GM21381 (cell line): Measurements from ENCODE around the gene FAM227A.
"Not testable (repeated sequence)": the region's sequence is repeated elsewhere in the genome, so short reads cannot be mapped to it uniquely, and the experiment has no call there.

Experiments used
- ATAC-seq: cut with Tn5 transposase; IDR thresholded peaks from one replicate; pipeline ENCODE4 v1.9.1; 2021; ENCODE audit warnings: mild to moderate bottlenecking, moderate library complexity; ENCODE audit not compliant: unreplicated experiment

The FAM227A gene

GRCh38 chr22:38674888-38675287 lies 18.7 kb upstream of the FAM227A start:
- ATAC-seq: no peak

GRCh38 chr22:38657045-38657909 lies 1.1 kb upstream of the FAM227A start:
- ATAC-seq: peak; percentile 41

- no peak for ATAC-seq
These were observed 505 bp downstream of the FAM227A start for GRCh38 chr22:38655519-38656255.

GRCh38 chr22:38653741-38654140 lies 2.5 kb downstream of the FAM227A start:
- ATAC-seq: no peak

DNA sequence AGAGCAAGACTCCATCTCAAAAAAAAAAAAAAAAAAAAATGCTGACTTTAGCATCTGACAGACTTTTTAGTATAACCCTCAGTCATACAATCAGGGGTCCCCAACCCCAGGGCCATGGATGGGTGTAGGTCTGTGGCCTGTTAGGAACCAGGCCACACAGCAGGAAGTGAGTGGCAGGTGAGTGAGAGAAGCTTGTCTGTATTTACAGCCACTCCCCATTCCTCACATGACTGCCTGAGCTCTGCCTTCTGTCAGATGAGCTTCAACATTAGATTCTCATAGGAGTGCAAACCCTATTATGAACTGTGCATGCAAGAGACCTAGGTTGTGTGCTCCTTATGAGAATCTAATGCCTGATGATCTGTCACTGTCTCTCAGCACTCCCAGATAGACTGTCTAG lies 3.3 kb downstream of the FAM227A start:
- no peak for ATAC-seq

DNA sequence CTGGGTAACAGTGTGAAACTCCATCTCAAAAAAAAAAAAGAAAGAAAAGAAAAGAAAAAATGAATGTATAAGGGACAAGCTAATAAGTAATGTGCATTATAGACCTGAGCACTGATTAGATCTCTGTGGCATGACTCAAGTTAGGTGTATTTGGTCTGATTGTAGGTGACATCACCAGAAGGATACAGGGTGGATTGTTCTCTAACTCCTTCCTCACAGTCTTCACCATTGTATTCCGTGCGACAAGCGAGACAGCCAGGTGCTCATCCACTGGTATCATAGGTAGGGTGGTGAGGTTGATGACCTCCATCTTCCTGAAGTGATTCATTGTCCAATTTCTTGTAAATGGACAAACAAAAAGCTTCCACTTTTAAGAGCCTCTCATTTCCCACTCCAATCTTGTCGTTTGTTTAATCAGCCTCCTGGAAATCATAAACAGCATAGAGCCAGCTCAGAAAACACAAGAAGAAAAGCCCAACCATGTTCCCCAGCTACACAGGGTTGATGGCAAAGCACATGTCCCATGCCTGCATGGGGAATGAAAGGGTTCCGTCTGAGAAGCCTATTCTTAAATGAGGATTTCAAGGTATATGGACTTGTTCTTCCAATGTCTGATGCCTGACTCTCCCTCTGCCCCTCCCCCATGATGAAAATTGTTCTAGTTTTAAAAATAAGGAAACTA lies 6.2 kb downstream of the FAM227A start:
- ATAC-seq: no peak

DNA sequence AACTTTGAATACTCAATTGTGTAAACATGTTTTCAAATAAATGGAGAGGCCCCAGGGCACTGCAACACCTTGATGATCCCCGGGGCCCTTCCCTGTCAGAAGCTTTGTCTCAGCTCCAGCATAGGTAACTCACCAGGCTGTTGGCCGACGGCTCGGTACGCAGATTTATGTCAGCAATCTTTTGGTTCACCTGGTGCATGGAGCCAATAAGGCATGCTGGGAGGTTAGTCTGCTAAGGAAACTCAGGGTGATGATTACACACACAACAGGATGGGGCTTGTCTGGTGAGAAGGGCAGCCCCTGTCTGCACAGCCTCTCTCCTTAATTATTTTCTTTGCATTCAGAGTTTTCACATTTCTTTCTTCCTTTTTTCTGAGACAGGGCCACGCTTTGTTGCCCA lies 10.8 kb downstream of the FAM227A start:
- no peak for ATAC-seq

GRCh38 chr22:38644245-38644644 lies 11.9 kb downstream of the FAM227A start:
- ATAC-seq: not testable (repeated sequence)

GRCh38 chr22:38641476-38642040 lies 14.6 kb downstream of the FAM227A start:
- no peak for ATAC-seq

GRCh38 chr22:38638728-38639127 lies 17.5 kb downstream of the FAM227A start:
- no peak for ATAC-seq

DNA sequence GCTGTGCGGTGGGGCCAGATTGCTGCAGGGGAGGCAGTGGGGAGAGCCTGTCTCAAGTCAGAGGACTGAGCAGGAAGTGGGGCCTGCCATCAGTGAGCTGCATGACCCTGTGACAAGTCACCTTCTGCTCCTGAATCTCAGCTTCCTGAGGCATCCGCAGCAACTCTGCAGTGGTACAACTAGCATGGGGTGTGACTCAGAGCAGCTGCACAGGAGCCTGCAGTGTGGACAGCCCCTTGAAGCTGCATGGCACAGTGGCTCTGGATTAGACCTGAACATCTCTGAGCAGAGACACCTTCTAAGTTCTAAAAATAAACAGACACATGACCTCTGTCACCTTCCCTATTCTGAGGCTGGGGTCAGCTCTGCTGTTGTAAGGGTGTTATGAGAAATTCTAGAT lies 18.0 kb downstream of the FAM227A start:
- ATAC-seq: no peak

- ATAC-seq: no peak
These were observed 23.7 kb downstream of the FAM227A start for GRCh38 chr22:38632528-38632927.

GRCh38 chr22:38631724-38632123 lies 24.5 kb downstream of the FAM227A start:
- ATAC-seq: no peak

DNA sequence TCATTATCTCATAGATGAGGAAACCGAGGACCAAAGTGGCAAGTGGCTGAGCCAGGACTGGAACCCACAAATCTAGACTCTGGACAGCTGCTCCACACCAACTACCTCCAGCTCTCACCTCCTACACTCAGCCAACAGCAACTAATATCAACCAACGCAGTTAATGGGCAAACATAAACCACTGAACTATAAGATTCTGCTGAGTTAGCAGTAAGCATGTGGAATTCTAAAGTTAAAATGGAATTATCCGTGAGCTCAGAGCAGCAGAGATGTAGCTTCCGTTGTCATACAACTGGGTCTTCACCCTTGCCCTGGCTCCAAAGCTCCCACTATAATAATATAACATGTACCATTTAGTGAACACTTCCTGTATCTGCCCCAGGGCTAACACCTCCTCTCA lies 27.1 kb downstream of the FAM227A start:
- no peak for ATAC-seq

- no peak for ATAC-seq
These were observed 27.7 kb downstream of the FAM227A start for GRCh38 chr22:38628444-38628843.

DNA sequence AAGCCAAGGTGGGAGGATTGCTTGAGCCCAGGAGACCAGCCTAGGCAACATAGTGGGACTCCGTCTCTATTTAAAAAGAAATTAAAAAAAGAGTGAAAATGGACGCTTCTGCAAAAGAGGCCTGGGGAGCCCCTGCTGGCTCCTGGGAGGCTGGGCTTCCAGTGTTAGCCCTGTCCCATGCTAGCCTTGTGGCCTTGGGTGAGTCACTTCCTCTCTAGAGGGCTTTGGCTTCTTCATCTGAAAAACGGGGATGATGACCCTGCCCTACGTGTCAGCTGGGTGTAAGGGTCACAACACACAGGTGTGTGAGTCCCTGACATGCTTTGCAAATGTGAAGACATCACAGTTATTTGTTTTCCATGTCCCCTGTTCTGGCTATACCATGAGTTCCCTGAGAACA lies 32.8 kb downstream of the FAM227A start:
- no peak for ATAC-seq

DNA sequence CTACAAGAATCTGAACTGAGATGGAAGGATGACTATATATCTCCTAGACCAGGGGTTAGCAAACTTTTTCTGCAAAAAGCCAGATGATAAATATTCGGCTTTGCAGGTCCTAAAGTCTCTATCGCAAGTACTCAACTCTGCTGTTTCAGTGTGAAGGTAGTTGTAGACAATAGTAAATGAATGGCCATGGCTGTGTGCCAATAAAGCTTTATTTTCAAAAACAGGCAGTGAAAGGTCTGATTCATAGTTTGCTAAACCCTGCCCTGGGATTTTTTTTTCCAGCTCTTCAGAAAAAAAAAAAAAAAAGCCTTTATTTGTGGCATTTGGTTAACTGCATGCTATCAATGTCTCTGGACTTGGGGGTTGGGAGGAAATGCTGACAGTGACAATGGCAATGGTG lies 37.5 kb downstream of the FAM227A start:
- ATAC-seq: no peak

DNA sequence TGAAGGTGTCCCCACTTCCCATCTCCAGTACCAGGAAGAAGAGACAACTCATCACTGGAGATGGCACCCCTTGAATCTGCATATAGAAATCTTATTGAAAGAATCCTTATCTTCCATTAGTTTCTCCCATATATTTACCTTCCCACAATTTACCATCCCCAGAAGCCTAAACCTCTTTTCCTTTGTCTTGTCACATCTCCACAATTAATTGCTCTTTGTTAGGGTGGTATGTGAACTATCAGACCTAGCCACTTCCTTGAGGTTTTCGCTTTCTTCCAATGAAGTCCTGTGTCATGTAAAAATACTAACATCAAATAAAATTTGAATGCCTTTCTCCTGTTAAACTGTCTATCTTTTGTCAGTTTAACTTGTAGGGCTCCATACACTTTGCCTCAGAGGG lies 37.9 kb downstream of the FAM227A start:
- no peak for ATAC-seq

- ATAC-seq: not testable (repeated sequence)
These were observed 41.2 kb downstream of the FAM227A start for GRCh38 chr22:38615064-38615405.

DNA sequence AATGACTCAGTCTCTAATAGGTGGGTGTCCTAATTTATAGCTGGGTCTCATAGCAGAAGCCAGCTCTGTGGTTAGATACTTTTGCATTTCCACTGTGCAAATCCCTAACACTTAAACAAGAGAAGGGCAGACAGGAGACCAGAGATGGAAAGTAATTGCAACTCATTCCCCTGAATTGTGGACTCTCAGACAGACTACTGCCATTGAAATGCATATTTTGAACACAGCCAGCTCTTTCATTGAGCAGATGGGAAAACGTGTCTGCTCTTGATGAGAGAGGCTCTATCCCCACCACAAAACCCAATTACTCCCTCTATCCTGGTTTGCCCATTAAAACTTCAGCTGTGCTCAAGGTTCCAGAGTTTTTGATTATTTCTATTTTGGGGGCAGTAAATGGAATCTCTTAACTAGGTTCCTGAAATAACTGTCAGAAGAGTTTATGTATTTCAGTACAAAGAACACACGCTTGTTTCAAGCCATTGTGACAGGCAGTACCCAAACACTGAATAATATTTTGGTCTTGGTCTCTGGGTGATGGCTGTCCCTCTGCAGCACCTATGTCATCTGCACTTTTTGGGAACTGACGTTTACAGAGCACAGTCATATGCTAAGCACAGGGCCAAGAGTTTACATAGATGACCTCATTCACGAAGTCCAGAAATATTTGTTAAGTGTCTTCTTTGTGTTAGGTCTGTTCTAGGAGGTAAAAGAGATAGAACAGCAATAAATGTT lies 41.7 kb downstream of the FAM227A start:
- ATAC-seq: no peak

DNA sequence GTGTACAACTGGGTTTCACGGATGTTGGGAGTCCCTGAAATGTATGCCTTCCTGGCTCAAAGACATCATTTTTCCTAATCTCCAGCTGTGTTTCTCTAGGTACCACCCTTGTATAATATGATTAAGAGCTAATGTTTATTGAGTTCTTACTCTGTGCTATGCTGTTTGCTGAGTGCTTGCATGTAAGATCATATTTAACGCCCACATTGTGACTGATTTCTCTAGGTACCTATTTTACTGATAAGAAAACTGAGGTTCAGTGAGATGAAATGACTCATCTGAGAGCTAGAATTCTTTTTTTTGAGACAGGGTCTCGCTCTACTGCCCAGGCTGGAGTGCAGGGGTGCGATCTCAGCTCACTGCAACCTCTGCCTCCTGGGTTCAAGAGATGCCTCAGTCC lies 42.6 kb downstream of the FAM227A start:
- ATAC-seq: no peak
